ENCODE measurements around the gene DTYMK. TPM values are rescaled to one million over a fixed set of nuclear protein-coding genes. Genes with fewer than 3 reads are reported as not detected.

Gene DTYMK
- total RNA-seq, 6 experiments from 2014 or later, result 56.8 to 84.2 (median 76.1) TPM

- Mint-ChIP-seq H3K36me3 (ENCODE audit: low read depth) (peaks cover 31% of the 10 kb centered on the region), H3K9me3 (no peaks in the 10 kb centered on the region), H3K4me1 (ENCODE audit: low read depth) (peaks cover 34% of the 10 kb centered on the region), H3K4me3 (no peak overlapping the region), H3K27me3 (ENCODE audit: insufficient read depth) (peaks cover 2% of the 10 kb centered on the region; the same call in 1 of the 2 replicates), H3K27ac (peak overlapping the region; percentile 95)
- no peak for DNase-seq
- no peak for TF ChIP-seq CTCF (IDR thresholded peaks at IDR 0.05)
These were observed 6.6 kb downstream of the DTYMK start for GRCh38 chr2:241680044-241680443.

GRCh38 chr2:241678784-241679540, 7.7 kb downstream of the DTYMK start:
- Mint-ChIP-seq H3K27ac (peak overlapping the region; percentile 68), H3K36me3 (ENCODE audit: low read depth) (peaks cover 23% of the 10 kb centered on the region), H3K4me1 (ENCODE audit: low read depth) (peaks cover 25% of the 10 kb centered on the region), H3K4me3 (no peak overlapping the region), H3K27me3 (ENCODE audit: insufficient read depth) (peaks cover 2% of the 10 kb centered on the region; the same call in 1 of the 2 replicates), H3K9me3 (no peaks in the 10 kb centered on the region)
- no peak for TF ChIP-seq CTCF (IDR thresholded peaks at IDR 0.05)
- DNase-seq, result no peak

GRCh38 chr2:241678307-241678706, 8.3 kb downstream of the DTYMK start:
- peaks cover 2% of the 10 kb centered on the region; the same call in 1 of the 2 replicates for H3K27me3 Mint-ChIP-seq (ENCODE audit: insufficient read depth)
- H3K36me3 Mint-ChIP-seq (ENCODE audit: low read depth), result peaks cover 21% of the 10 kb centered on the region
- no peak for DNase-seq
- no peak overlapping the region for H3K4me3 Mint-ChIP-seq
- no peak overlapping the region for H3K27ac Mint-ChIP-seq
- peaks cover 25% of the 10 kb centered on the region for H3K4me1 Mint-ChIP-seq (ENCODE audit: low read depth)
- no peak for TF ChIP-seq CTCF (IDR thresholded peaks at IDR 0.05)
- no peaks in the 10 kb centered on the region for H3K9me3 Mint-ChIP-seq

- H3K36me3 Mint-ChIP-seq (ENCODE audit: low read depth), result peaks cover 21% of the 10 kb centered on the region
- peaks cover 2% of the 10 kb centered on the region; the same call in 1 of the 2 replicates for H3K27me3 Mint-ChIP-seq (ENCODE audit: insufficient read depth)
- H3K27ac Mint-ChIP-seq, result no peak overlapping the region
- DNase-seq, result no peak
- no peak for TF ChIP-seq CTCF (IDR thresholded peaks at IDR 0.05)
- no peaks in the 10 kb centered on the region for H3K9me3 Mint-ChIP-seq
- H3K4me3 Mint-ChIP-seq, result no peak overlapping the region
- peaks cover 25% of the 10 kb centered on the region for H3K4me1 Mint-ChIP-seq (ENCODE audit: low read depth)
These were observed 9.2 kb downstream of the DTYMK start for GRCh38 chr2:241677392-241677791.

- DNase-seq, result no peak
- Mint-ChIP-seq H3K4me1 (ENCODE audit: low read depth) (peaks cover 19% of the 10 kb centered on the region), H3K27me3 (ENCODE audit: insufficient read depth) (peaks cover 2% of the 10 kb centered on the region; the same call in 1 of the 2 replicates), H3K9me3 (no peaks in the 10 kb centered on the region), H3K4me3 (no peak overlapping the region), H3K36me3 (ENCODE audit: low read depth) (peaks cover 16% of the 10 kb centered on the region), H3K27ac (no peak overlapping the region)
- no peak for TF ChIP-seq CTCF (IDR thresholded peaks at IDR 0.05)
These were observed 9.9 kb downstream of the DTYMK start for GRCh38 chr2:241676665-241677064.
